Epithelial cell of proximal tubule (primary cell): Measurements from ENCODE around the gene C22orf39. TPM values are rescaled to one million over a fixed set of nuclear protein-coding genes. Genes with fewer than 3 reads are reported as not detected.

Experiments used
- DNase-seq: peaks from one replicate; pipeline ENCODE4 v3.0.0-alpha.2; 2011; ENCODE audit warnings: low read depth
- H3K4me3 ChIP-seq: 2 replicates; pipeline ENCODE4 v1.5.1; 2011; ENCODE audit warnings: low read depth, mild to moderate bottlenecking, low read length
- CTCF ChIP-seq: conservative IDR thresholded peaks from 2 replicates; pipeline ENCODE4 v1.5.1; 2012; ENCODE audit warnings: low read depth, mild to moderate bottlenecking, low read length
- total RNA-seq: library from RNA; depleted of rRNA; stranded (reverse); fragments of >200 nt; gene quantifications from 2 replicates; pipeline ENCODE4 v1.2.3, GENCODE V29; 2015

Gene C22orf39
- total RNA-seq, 1 donor from 2014 or later = 40.3 TPM

GRCh38 chr22:19405652-19406051 lies 41.9 kb downstream of the C22orf39 start:
- H3K4me3 ChIP-seq = no peak overlapping the region
- no peak for DNase-seq
- no peak for TF ChIP-seq CTCF

GRCh38 chr22:19405133-19405532 lies 42.4 kb downstream of the C22orf39 start:
- H3K4me3 ChIP-seq = no peak overlapping the region
- TF ChIP-seq CTCF = no peak
- no peak for DNase-seq

GRCh38 chr22:19404676-19405075 lies 42.8 kb downstream of the C22orf39 start:
- TF ChIP-seq CTCF = no peak
- DNase-seq = no peak
- H3K4me3 ChIP-seq = no peak overlapping the region

- no peak for DNase-seq
- no peak overlapping the region for H3K4me3 ChIP-seq
- no peak for TF ChIP-seq CTCF
Measured at GRCh38 chr22:19402642-19403191, 44.8 kb downstream of the C22orf39 start.

- no peak for DNase-seq
- no peak for TF ChIP-seq CTCF
- no peak overlapping the region for H3K4me3 ChIP-seq
Measured at GRCh38 chr22:19401483-19401882, 46.0 kb downstream of the C22orf39 start.

- DNase-seq = no peak
- H3K4me3 ChIP-seq = no peak overlapping the region
- TF ChIP-seq CTCF = no peak
Measured at GRCh38 chr22:19400881-19401280, 46.6 kb downstream of the C22orf39 start.

- no peak for TF ChIP-seq CTCF
- H3K4me3 ChIP-seq = no peak overlapping the region
- no peak for DNase-seq
Measured at GRCh38 chr22:19398652-19399051, 48.9 kb downstream of the C22orf39 start.
